Astrocyte (in vitro differentiated cells and primary cell): ENCODE results near the gene GPSM3. TPM values are rescaled to one million over a fixed set of nuclear protein-coding genes. Genes with fewer than 3 reads are reported as not detected.

Source experiments
- microRNA-seq: library from miRNA; unstranded; fragments of <30 nt; microRNA quantifications from one replicate; pipeline ENCODE4 v1.2.0, GENCODE V29; 2020
- total RNA-seq: library from RNA; stranded (reverse); gene quantifications from 2 replicates; pipeline ENCODE4 v1.2.1, GENCODE V29; 2021

Gene GPSM3
- total RNA-seq, 1 donor from 2014 or later: 9.6 TPM

Small RNA genes lying within 50 kb of the gene (microRNA-seq; reads per million reads assigned to microRNA genes)
- gene MIR6721 (18.6 reads per million, percentile 45 among the genes with 10 or more reads in this experiment), gene MIR6833 (not detected)

Other genes with a start within 250 kb of the GPSM3 start
- gene CFB, start 246.5 kb downstream of the GPSM3 start, total RNA-seq: 1.0 and 1.4 TPM in 2 replicates
- 47.7 and 48.1 TPM in 2 replicates for gene NELFE, start 233.7 kb downstream of the GPSM3 start, total RNA-seq
- gene SKIC2, start 233.5 kb downstream of the GPSM3 start, total RNA-seq: 75.3 and 79.1 TPM in 2 replicates
- gene DXO, start 220.5 kb downstream of the GPSM3 start, total RNA-seq: 12.6 and 15.6 TPM in 2 replicates
- gene C4A, start 210.6 kb downstream of the GPSM3 start, total RNA-seq: 3.8 and 4.6 TPM in 2 replicates
- 3.2 and 3.7 TPM in 2 replicates for gene C4B, start 177.8 kb downstream of the GPSM3 start, total RNA-seq
- gene CYP21A2, start 154.2 kb downstream of the GPSM3 start, total RNA-seq: 0.11 and 0.46 TPM in 2 replicates
- gene TNXB, start 83.3 kb downstream of the GPSM3 start, total RNA-seq: 1.8 and 2.3 TPM in 2 replicates
- 68.7 and 70.1 TPM in 2 replicates for gene ATF6B, start 64.4 kb downstream of the GPSM3 start, total RNA-seq
- gene FKBPL, start 62.4 kb downstream of the GPSM3 start, total RNA-seq: 5.2 TPM in 2 replicates
- 0.45 and 0.67 TPM in 2 replicates for gene PRRT1, start 40.7 kb downstream of the GPSM3 start, total RNA-seq
- gene PPT2, start 38.5 kb downstream of the GPSM3 start, total RNA-seq: 25.6 and 33.0 TPM in 2 replicates
- gene EGFL8, start 28.0 kb downstream of the GPSM3 start, total RNA-seq: 10.4 and 13.3 TPM in 2 replicates
- gene AGPAT1, start 16.6 kb downstream of the GPSM3 start, total RNA-seq: 94.8 and 98.1 TPM in 2 replicates
- gene RNF5, start 14.2 kb downstream of the GPSM3 start, total RNA-seq: 59.0 and 60.0 TPM in 2 replicates
- gene AGER, start 8.4 kb downstream of the GPSM3 start, total RNA-seq: 7.5 and 9.9 TPM in 2 replicates
- gene PBX2, start 2.4 kb downstream of the GPSM3 start, total RNA-seq: 80.7 and 83.7 TPM in 2 replicates
- 0.57 and 0.60 TPM in 2 replicates for gene NOTCH4, start 31.4 kb upstream of the GPSM3 start, total RNA-seq
- not detected in 2 replicates for gene TSBP1, start 179.3 kb upstream of the GPSM3 start, total RNA-seq
- not detected in 2 replicates for gene BTNL2, start 214.5 kb upstream of the GPSM3 start, total RNA-seq
- gene HLA-DRA, start 247.2 kb upstream of the GPSM3 start, total RNA-seq: not detected in 2 replicates